HUES6 (cell line): Measurements from ENCODE around the gene ZSWIM1.
"Not testable (repeated sequence)": the region's sequence is repeated elsewhere in the genome, so short reads cannot be mapped to it uniquely, and the experiment has no call there.

Experiments
- H3K27ac ChIP-seq: 2 replicates; pipeline ENCODE4 v1.7.0; 2013; ENCODE audit warnings: low read depth, mild to moderate bottlenecking, low read length, inconsistent platforms
- H3K27me3 ChIP-seq: 2 replicates; pipeline ENCODE4 v1.6.1; 2013; ENCODE audit warnings: low read length; ENCODE audit not compliant: control insufficient read depth, insufficient read depth
- H3K36me3 ChIP-seq: 2 replicates; pipeline ENCODE4 v1.6.1; 2013; ENCODE audit warnings: low read length; ENCODE audit not compliant: control insufficient read depth, insufficient read depth
- H3K4me1 ChIP-seq: 2 replicates; pipeline ENCODE4 v1.6.1; 2013; ENCODE audit warnings: low read length; ENCODE audit not compliant: control insufficient read depth, insufficient read depth
- H3K4me3 ChIP-seq: 2 replicates; pipeline ENCODE4 v1.5.1; 2013; ENCODE audit warnings: low read depth, low read length
- H3K9ac ChIP-seq: one replicate; pipeline ENCODE4 v1.6.1; 2013; ENCODE audit warnings: mild to moderate bottlenecking, low read length
- H3K9me3 ChIP-seq: 2 replicates; pipeline ENCODE4 v1.6.1; 2013; ENCODE audit warnings: low read depth, low read length; ENCODE audit not compliant: control insufficient read depth, insufficient read depth

ZSWIM1 gene

GRCh38 chr20:45873409-45874103, 7.5 kb upstream of the ZSWIM1 start:
- Histone ChIP-seq H3K27ac (no peak overlapping the region), H3K9me3 (no peaks in the 10 kb centered on the region), H3K9ac (no peak overlapping the region), H3K4me3 (no peak overlapping the region), H3K36me3 (peaks cover 19% of the 10 kb centered on the region), H3K27me3 (no peaks in the 10 kb centered on the region), H3K4me1 (no peaks in the 10 kb centered on the region)

GRCh38 chr20:45874104-45874481, 6.9 kb upstream of the ZSWIM1 start:
- not testable (repeated sequence) for H3K9me3 ChIP-seq, H3K4me3 ChIP-seq, H3K27me3 ChIP-seq, H3K9ac ChIP-seq, H3K27ac ChIP-seq, H3K4me1 ChIP-seq
- peaks cover 20% of the 10 kb centered on the region for H3K36me3 ChIP-seq

- Histone ChIP-seq H3K4me1 (no peaks in the 10 kb centered on the region), H3K27ac (no peak overlapping the region)
These were observed 6.5 kb upstream of the ZSWIM1 start for GRCh38 chr20:45874576-45874975.

GRCh38 chr20:45878076-45878761, 2.8 kb upstream of the ZSWIM1 start:
- Histone ChIP-seq H3K9me3 (no peaks in the 10 kb centered on the region), H3K36me3 (peaks cover 31% of the 10 kb centered on the region), H3K4me3 (no peak overlapping the region), H3K4me1 (no peaks in the 10 kb centered on the region), H3K27ac (no peak overlapping the region), H3K9ac (no peak overlapping the region), H3K27me3 (no peaks in the 10 kb centered on the region)

More at GRCh38 chr20:45874576-45874975, 6.5 kb upstream of the ZSWIM1 start:
- peaks cover 20% of the 10 kb centered on the region for H3K36me3 ChIP-seq
- H3K27me3 ChIP-seq = no peaks in the 10 kb centered on the region
- H3K9ac ChIP-seq = no peak overlapping the region
- no peak overlapping the region for H3K4me3 ChIP-seq
- H3K9me3 ChIP-seq = no peaks in the 10 kb centered on the region

- no peak overlapping the region for H3K27ac ChIP-seq
- peaks cover 47% of the 10 kb centered on the region for H3K36me3 ChIP-seq
- no peaks in the 10 kb centered on the region for H3K4me1 ChIP-seq
- no peak overlapping the region for H3K4me3 ChIP-seq
- H3K27me3 ChIP-seq = no peaks in the 10 kb centered on the region
- no peak overlapping the region for H3K9ac ChIP-seq
- no peaks in the 10 kb centered on the region for H3K9me3 ChIP-seq
These were observed 1.6 kb downstream of the ZSWIM1 start for GRCh38 chr20:45882469-45883099.

- H3K27me3 ChIP-seq = no peaks in the 10 kb centered on the region
- no peak overlapping the region for H3K4me3 ChIP-seq
- H3K36me3 ChIP-seq = peaks cover 43% of the 10 kb centered on the region
- no peak overlapping the region for H3K27ac ChIP-seq
- H3K4me1 ChIP-seq = no peaks in the 10 kb centered on the region
- no peaks in the 10 kb centered on the region for H3K9me3 ChIP-seq
- H3K9ac ChIP-seq = no peak overlapping the region
These were observed 2.1 kb downstream of the ZSWIM1 start for GRCh38 chr20:45883100-45883469.

GRCh38 chr20:45886590-45887345, 5.7 kb downstream of the ZSWIM1 start:
- Histone ChIP-seq H3K4me1 (no peaks in the 10 kb centered on the region), H3K27me3 (no peaks in the 10 kb centered on the region)

GRCh38 chr20:45887346-45887715, 6.3 kb downstream of the ZSWIM1 start, which contains the start of gene SPATA25:
Gene SPATA25, minus strand, starts transcription at chr20:45887622. Its CDS starts 32 bp downstream, at chr20:45887590.
- Histone ChIP-seq H3K4me1 (no peaks in the 10 kb centered on the region), H3K9ac (no peak within 1 kb of the TSS), H3K27ac (no peak within 1 kb of the TSS), H3K9me3 (no peaks in the 10 kb centered on the region), H3K36me3 (peaks cover 43% of the 10 kb centered on the region), H3K4me3 (no peak within 1 kb of the TSS), H3K27me3 (no peaks in the 10 kb centered on the region)

More at GRCh38 chr20:45886590-45887345, 5.7 kb downstream of the ZSWIM1 start:
- Histone ChIP-seq H3K9me3 (no peaks in the 10 kb centered on the region), H3K27ac (no peak overlapping the region), H3K4me3 (no peak overlapping the region), H3K9ac (no peak overlapping the region), H3K36me3 (peaks cover 45% of the 10 kb centered on the region)

- no peak overlapping the region for H3K4me3 ChIP-seq
- no peak overlapping the region for H3K9ac ChIP-seq
- H3K27me3 ChIP-seq = no peaks in the 10 kb centered on the region
- peaks cover 37% of the 10 kb centered on the region for H3K36me3 ChIP-seq
- H3K4me1 ChIP-seq = no peaks in the 10 kb centered on the region
- H3K9me3 ChIP-seq = no peaks in the 10 kb centered on the region
- no peak overlapping the region for H3K27ac ChIP-seq
These were observed 7.7 kb downstream of the ZSWIM1 start for GRCh38 chr20:45888681-45889080.

- Histone ChIP-seq H3K9ac (peak overlapping the region; percentile 75), H3K27me3 (no peaks in the 10 kb centered on the region), H3K4me1 (no peaks in the 10 kb centered on the region), H3K4me3 (peak overlapping the region; percentile 83), H3K9me3 (no peaks in the 10 kb centered on the region), H3K36me3 (peaks cover 46% of the 10 kb centered on the region), H3K27ac (peak overlapping the region; percentile 30; the same call in 1 of the 2 replicates)
These were observed 9.3 kb downstream of the ZSWIM1 start for GRCh38 chr20:45890077-45890984.
